Prostate gland (tissue), 2 donors: ENCODE data around the gene SLC4A1AP. TPM values are rescaled to one million over a fixed set of nuclear protein-coding genes. Genes with fewer than 3 reads are reported as not detected.

Experiments used
- DNase-seq: peaks from one replicate; pipeline ENCODE4 v3.0.0-alpha.2; 2019; ENCODE audit warnings: low spot score
- H3K27ac ChIP-seq, 2 donors: fragments of 200-600 bp; sonication (generic); 2 replicates each; pipeline ENCODE4 v1.5.1; 2017 to 2019
- H3K27me3 ChIP-seq: fragments of 200-600 bp; sonication (generic); replicated peaks from 2 replicates; pipeline ENCODE4 v1.5.1; 2019; ENCODE audit not compliant: insufficient read depth
- H3K36me3 ChIP-seq, 2 donors: fragments of 200-600 bp; sonication (generic); 1 replicate in 1 of 2; 2 replicates in 1 of 2; pipeline versions ENCODE4 v1.5.1 to v1.8.1; 2017 to 2019
- H3K4me1 ChIP-seq: fragments of 200-600 bp; sonication (generic); replicated peaks from 2 replicates; pipeline ENCODE4 v1.5.1; 2019
- H3K4me3 ChIP-seq, 2 donors: fragments of 200-600 bp; sonication (generic); 2 replicates each; pipeline ENCODE4 v1.5.1; 2017 to 2019
- H3K9me3 ChIP-seq: fragments of 200-600 bp; sonication (generic); 2 replicates; pipeline ENCODE4 v1.5.1; 2017
- POLR2A ChIP-seq: fragments of 450-650 bp; IDR thresholded peaks from one replicate; pipeline ENCODE4 v1.6.1; 2016; ENCODE audit warnings: antibody characterized with exemption, mild to moderate bottlenecking
- POLR2AphosphoS5 ChIP-seq: sonication (generic); formaldehyde crosslinking; IDR thresholded peaks from one replicate; pipeline ENCODE4 v1.6.1; 2017; ENCODE audit warnings: antibody characterized with exemption
- WGBS: methylation state at CpG from one replicate; pipeline ENCODE4 v1.1.5; 2018; 5-methylcytosine and 5-hydroxymethylcytosine counted together
- intact Hi-C: fragments of 100-400 bp; cut with DNase I; formaldehyde crosslinking; loops from one replicate; pipeline ENCODE4 v1.14.2; 2022
- total RNA-seq, 2 donors: library from RNA; depleted of rRNA; stranded (reverse); fragments of >200 nt; gene quantifications; one replicate each; pipeline ENCODE4 v1.1.0, GENCODE V29; 2016
- TF ChIP-seq, protein P1 (sequence below), 4 experiments: fragments of 200-600 bp in 2 of 4; fragments of 450-650 bp in 2 of 4; sonication (generic) in 2 of 4; IDR thresholded peaks; 1 replicate in 3 of 4; 2 replicates in 1 of 4; pipeline ENCODE4 v1.5.1; 2016 to 2019; ENCODE audit warnings: antibody characterized with exemption in 4 of 4, mild to moderate bottlenecking in 2 of 4, moderate library complexity in 2 of 4

The SLC4A1AP gene
- total RNA-seq, 2 donors from 2014 or later, result 19.8 to 37.9 TPM

DNA sequence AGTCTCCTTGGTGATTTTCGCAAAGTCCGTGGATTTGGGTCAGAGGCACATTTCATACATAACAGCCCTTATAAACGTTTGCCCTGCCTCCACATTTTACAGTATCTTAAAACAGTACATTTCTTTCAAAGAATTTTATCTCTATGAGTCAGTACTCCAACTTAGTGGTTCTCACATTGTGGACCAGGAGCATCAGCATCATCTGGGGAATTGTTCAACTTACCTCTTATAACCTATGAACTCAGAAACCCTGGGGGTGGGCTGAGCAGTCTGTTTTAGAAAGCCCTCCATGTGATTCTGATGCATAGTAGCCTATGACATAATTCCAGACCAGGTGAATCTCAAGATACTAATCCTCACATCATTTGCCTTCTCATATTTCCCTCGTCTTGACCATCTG lies 12.6 kb upstream of the SLC4A1AP start:
- H3K4me1 ChIP-seq, result no peaks in the 10 kb centered on the region
- intact Hi-C loops, result no loop called here
- no peaks in the 10 kb centered on the region for H3K27me3 ChIP-seq
- 80% methylated on average over 4 of the region's 4 CpGs for WGBS
- peaks cover 0 to 14% of the 10 kb centered on the region in 2 donors for H3K36me3 ChIP-seq
- H3K27ac ChIP-seq, result no peak overlapping the region
- TF ChIP-seq, protein P1, sequence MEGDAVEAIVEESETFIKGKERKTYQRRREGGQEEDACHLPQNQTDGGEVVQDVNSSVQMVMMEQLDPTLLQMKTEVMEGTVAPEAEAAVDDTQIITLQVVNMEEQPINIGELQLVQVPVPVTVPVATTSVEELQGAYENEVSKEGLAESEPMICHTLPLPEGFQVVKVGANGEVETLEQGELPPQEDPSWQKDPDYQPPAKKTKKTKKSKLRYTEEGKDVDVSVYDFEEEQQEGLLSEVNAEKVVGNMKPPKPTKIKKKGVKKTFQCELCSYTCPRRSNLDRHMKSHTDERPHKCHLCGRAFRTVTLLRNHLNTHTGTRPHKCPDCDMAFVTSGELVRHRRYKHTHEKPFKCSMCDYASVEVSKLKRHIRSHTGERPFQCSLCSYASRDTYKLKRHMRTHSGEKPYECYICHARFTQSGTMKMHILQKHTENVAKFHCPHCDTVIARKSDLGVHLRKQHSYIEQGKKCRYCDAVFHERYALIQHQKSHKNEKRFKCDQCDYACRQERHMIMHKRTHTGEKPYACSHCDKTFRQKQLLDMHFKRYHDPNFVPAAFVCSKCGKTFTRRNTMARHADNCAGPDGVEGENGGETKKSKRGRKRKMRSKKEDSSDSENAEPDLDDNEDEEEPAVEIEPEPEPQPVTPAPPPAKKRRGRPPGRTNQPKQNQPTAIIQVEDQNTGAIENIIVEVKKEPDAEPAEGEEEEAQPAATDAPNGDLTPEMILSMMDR (IDR thresholded peaks at IDR 0.05), result no peak
- no peak for TF ChIP-seq POLR2A
- TF ChIP-seq POLR2AphosphoS5, result no peak
- no peak overlapping the region for H3K4me3 ChIP-seq
- DNase-seq, result no peak
- no peaks in the 10 kb centered on the region for H3K9me3 ChIP-seq

DNA sequence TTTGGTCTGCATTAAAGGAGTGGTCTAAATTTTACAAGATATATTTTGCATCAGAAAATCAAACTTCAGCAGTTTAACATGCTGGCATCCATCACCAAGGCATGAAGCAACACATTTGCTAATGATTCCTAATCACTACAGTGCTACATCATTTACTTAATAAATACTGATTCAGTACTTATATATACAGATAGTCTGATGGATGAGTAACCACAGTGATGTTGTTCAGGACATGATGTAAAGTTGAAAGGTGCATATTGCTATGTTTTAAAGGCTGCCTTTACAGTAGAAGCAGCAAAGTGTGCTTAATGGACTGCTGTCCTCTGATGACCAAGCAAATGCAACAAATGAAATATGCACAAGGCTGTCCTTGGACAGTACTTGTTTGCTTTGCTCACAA lies 11.3 kb upstream of the SLC4A1AP start:
- no peaks in the 10 kb centered on the region for H3K27me3 ChIP-seq
- intact Hi-C loops, result no loop called here
- no peak overlapping the region for H3K27ac ChIP-seq
- no peaks in the 10 kb centered on the region for H3K9me3 ChIP-seq
- no peak for DNase-seq
- TF ChIP-seq, protein P1 (IDR thresholded peaks at IDR 0.05), result no peak
- TF ChIP-seq POLR2AphosphoS5 (no peak), POLR2A (no peak)
- H3K36me3 ChIP-seq, result peaks cover 0 to 14% of the 10 kb centered on the region in 2 donors
- no peaks in the 10 kb centered on the region for H3K4me1 ChIP-seq
- no peak overlapping the region for H3K4me3 ChIP-seq

DNA sequence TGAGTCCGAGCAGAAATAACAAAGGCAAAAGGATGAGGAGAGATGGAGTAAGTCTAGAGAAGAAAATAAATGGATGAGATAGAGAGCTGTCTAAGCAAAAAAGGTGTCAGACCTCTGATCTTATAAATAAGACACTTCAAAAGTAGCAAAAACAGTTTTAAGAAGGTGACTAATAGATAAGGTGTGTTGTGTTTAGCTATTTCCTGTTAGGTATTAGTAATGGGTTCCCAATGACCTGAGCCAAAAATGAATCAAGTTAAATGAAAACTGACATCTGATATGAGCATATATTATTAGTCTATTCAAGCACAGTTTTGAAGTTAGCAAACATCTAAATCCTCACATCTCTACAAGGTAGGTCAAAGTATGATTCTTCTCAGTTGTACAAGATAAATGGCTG lies 10.9 kb upstream of the SLC4A1AP start:
- Histone ChIP-seq H3K27me3 (no peaks in the 10 kb centered on the region), H3K36me3 (peaks cover 0 to 13% of the 10 kb centered on the region in 2 donors), H3K4me3 (no peak overlapping the region), H3K27ac (no peak overlapping the region), H3K4me1 (no peaks in the 10 kb centered on the region), H3K9me3 (no peaks in the 10 kb centered on the region)
- intact Hi-C loops, result no loop called here
- TF ChIP-seq, protein P1 (IDR thresholded peaks at IDR 0.05), result no peak
- TF ChIP-seq POLR2A (no peak), POLR2AphosphoS5 (no peak)
- 88% methylated on average over 1 of the region's 1 CpG for WGBS
- DNase-seq, result no peak

DNA sequence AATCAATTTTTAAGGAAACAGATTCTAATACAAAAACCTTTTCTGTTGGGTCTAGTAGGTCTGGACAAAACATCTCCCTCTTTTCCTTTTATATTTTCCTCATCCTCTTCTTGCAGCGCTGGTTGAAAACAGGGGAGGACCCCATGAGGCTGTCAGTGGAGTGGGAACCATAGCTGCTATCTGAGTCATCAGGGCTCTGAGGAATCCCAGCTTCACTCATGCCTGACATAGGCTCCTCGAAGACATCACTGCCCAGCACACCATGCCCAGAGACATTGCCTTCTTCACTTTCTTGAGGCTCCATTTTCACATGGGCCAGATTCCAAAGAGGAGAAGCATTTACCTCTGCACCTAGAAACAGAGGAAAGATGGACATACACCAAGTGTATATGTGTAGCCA lies 10.3 kb upstream of the SLC4A1AP start:
- H3K36me3 ChIP-seq, result peaks cover 0 to 7% of the 10 kb centered on the region in 2 donors
- WGBS, result 86% methylated on average over 2 of the region's 2 CpGs
- H3K9me3 ChIP-seq, result no peaks in the 10 kb centered on the region

More for the DNA sequence above, 10.3 kb upstream of the SLC4A1AP start:
- Histone ChIP-seq H3K27ac (no peak overlapping the region), H3K4me1 (no peaks in the 10 kb centered on the region), H3K27me3 (no peaks in the 10 kb centered on the region), H3K4me3 (no peak overlapping the region)
- DNase-seq, result no peak
- TF ChIP-seq POLR2A, result no peak
- TF ChIP-seq, protein P1 (IDR thresholded peaks at IDR 0.05), result no peak
- TF ChIP-seq POLR2AphosphoS5, result no peak
- intact Hi-C loops, result no loop called here
